AG09319 (cell line): ENCODE results near the gene B3GALNT2.

ENCODE experiments used
- DNase-seq: peaks from one replicate; pipeline ENCODE4 v3.0.0-alpha.2; 2010; ENCODE audit warnings: low read depth; ENCODE audit errors: extremely low read depth
- CTCF ChIP-seq: IDR thresholded peaks from 2 replicates; pipeline ENCODE4 v1.5.1; 2011; ENCODE audit warnings: low read depth, mild to moderate bottlenecking, inconsistent platforms, low read length, moderate library complexity

B3GALNT2 gene

GRCh38 chr1:235533476-235534168, 29.4 kb upstream of the B3GALNT2 start:
- TF ChIP-seq CTCF: no peak
- no peak for DNase-seq

GRCh38 chr1:235532360-235532759, 28.1 kb upstream of the B3GALNT2 start:
- DNase-seq: peak; percentile 4
- TF ChIP-seq CTCF: no peak

GRCh38 chr1:235527196-235527814, 23.1 kb upstream of the B3GALNT2 start:
- no peak for DNase-seq
- no peak for TF ChIP-seq CTCF

GRCh38 chr1:235525314-235525713, 21.1 kb upstream of the B3GALNT2 start:
- DNase-seq: no peak
- TF ChIP-seq CTCF: no peak

GRCh38 chr1:235516862-235517446, 12.7 kb upstream of the B3GALNT2 start:
- TF ChIP-seq CTCF: no peak
- DNase-seq: no peak

GRCh38 chr1:235515844-235516512, 11.7 kb upstream of the B3GALNT2 start:
- DNase-seq: no peak
- no peak for TF ChIP-seq CTCF
